Left lung (tissue), 10 donors: ENCODE data around the gene SYT1. TPM values are rescaled to one million over a fixed set of nuclear protein-coding genes. Genes with fewer than 3 reads are reported as not detected.

ENCODE experiments used
- ATAC-seq: fragments of 200-7000 bp; cut with Tn5 transposase; one replicate; pipeline ENCODE4 v1.9.1; 2020; ENCODE audit warnings: moderate library complexity
- DNase-seq, 4 donors: peaks; one replicate each; pipeline ENCODE4 v3.0.0-alpha.2; 2013 to 2020
- H3K27ac ChIP-seq, 2 donors: fragments of 200-600 bp; sonication (generic) in 1 of 2; one replicate each; pipeline versions ENCODE4 v1.5.0 to v1.8.0; 2020 to 2021
- H3K27me3 ChIP-seq, 2 donors: fragments of 200-600 bp; sonication (generic) in 1 of 2; one replicate each; pipeline versions ENCODE4 v1.5.0 to v1.8.0; 2020 to 2021
- H3K36me3 ChIP-seq, 2 donors: fragments of 200-600 bp; sonication (generic) in 1 of 2; one replicate each; pipeline versions ENCODE4 v1.5.0 to v1.8.0; 2020 to 2021
- H3K4me1 ChIP-seq, 2 donors: fragments of 200-600 bp; one replicate each; pipeline ENCODE4 v1.8.0; 2021
- H3K4me3 ChIP-seq, 2 donors: fragments of 200-600 bp; sonication (generic) in 1 of 2; one replicate each; pipeline versions ENCODE4 v1.5.0 to v1.8.0; 2020 to 2021; ENCODE audit warnings: mild to moderate bottlenecking in 1 of 2
- H3K9me3 ChIP-seq, 2 donors: fragments of 200-600 bp; sonication (generic) in 1 of 2; one replicate each; pipeline versions ENCODE4 v1.5.0 to v1.8.0; 2020 to 2021
- CTCF ChIP-seq, 2 donors: fragments of 200-600 bp; sonication (generic) in 1 of 2; IDR thresholded peaks; one replicate each; pipeline versions ENCODE4 v1.5.0 to v1.8.0; 2021; ENCODE audit warnings: antibody characterized with exemption in 2 of 2
- intact Hi-C, 2 donors: fragments of 100-400 bp; cut with DNase I; formaldehyde crosslinking; loops; one replicate each; pipeline versions ENCODE4 v1.11.2 to v1.14.2; 2022
- polyA plus RNA-seq, 6 donors: library from polyadenylated mRNA; unstranded; fragments of 120-200 nt; gene quantifications; one replicate each; pipeline ENCODE4 v1.2.1, GENCODE V29; 2013; ENCODE audit not compliant: insufficient read length in 6 of 6
- total RNA-seq, 2 donors: library from RNA; stranded (reverse); fragmentation: NEBNext Ultra II Directional; extraction: Animal tissue kit (Norgen Biotek cat#: 25700); gene quantifications; one replicate each; pipeline ENCODE4 v1.2.1, GENCODE V29; 2021
- donor health status: DM: no; HTN: yes; CAD: no.
- donor health status: DM: no; HTN: no; CAD: no.

SYT1 gene
- total and polyA plus RNA-seq, 8 donors = 1.5 to 6.9 (median 4.8) TPM

DNA sequence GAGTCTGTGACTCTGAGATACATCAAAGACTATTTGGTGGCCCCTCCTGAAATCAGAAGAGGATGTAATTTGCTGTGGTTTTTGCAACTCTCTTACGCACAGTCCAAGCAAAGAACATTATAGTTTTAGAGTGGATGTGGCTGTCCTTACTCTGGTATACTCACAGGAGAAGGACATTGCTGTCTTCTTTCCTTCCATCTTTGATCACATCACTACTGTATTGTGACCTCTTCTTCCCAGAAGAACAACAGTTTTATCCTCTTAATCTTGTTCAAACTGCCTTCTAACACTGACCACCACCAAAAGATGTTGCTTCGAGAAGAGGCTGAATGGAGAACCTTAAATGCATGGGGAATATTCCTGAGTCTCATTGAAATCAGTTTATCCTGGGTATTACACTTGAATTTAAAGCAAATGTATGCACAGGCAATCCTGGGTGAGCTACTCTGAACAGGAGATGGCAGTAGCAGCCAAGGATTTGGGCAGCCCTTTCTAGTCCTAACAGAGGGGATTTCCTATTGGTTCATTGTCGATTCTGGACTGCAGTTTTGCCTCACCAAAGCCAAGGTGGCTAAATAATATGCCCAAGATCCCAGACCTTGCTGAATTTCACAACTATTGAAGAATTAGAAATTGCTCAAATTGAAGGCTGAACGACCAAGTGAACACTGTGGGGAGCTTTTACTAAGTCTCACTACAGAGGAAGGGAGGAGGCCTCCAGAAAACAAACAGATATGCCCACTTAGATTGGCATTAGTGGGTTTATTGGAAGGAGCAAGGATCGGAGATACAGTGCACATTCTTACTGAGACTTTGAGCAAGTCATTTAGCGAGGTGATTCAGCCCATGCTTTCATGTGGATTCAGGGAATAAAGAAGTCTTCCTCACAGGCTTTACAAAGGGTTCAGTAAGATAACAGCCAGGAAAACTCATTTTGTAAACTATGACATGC is 543.4 kb downstream of the SYT1 start:
- Histone ChIP-seq H3K27ac (no peak overlapping the region), H3K36me3 (no peaks in the 10 kb centered on the region), H3K4me3 (no peak overlapping the region), H3K4me1 (no peaks in the 10 kb centered on the region), H3K9me3 (no peaks in the 10 kb centered on the region), H3K27me3 (no peaks in the 10 kb centered on the region)
- peak; percentile 94 for ATAC-seq
- intact Hi-C loops = loop anchor here in 1 of 2 donors (10.0 kb wide), 1 partner anchor 867 kb away; no protein-coding TSS in a partner anchor
- peak; percentile 40 to 54 for TF ChIP-seq CTCF (IDR thresholded peaks at IDR 0.05)
- peak in 2 of 4 donors; percentile 44 to 66 for DNase-seq

DNA sequence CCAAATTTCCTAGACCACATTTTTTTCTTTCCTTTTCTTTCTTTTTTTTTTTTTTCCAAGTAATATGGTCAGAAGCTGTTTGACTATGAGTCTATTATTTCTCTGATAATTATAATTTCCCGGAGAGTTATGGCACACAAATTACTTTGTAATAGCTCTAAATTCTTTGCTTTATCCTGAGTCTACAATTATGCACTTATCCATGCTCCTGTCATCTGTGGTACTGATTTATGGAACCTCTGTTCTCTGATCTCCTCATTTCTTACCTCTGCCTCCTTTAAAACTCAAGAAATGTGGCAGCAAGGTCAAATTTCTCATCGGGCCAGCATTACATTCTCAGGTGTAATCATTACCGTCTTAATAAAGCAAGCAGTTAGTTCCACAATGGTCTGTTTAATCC is 544.1 kb downstream of the SYT1 start:
- H3K27me3 ChIP-seq = no peaks in the 10 kb centered on the region
- H3K4me1 ChIP-seq = no peaks in the 10 kb centered on the region
- ATAC-seq (no peak), DNase-seq (no peak)
- TF ChIP-seq CTCF (IDR thresholded peaks at IDR 0.05) = no peak
- H3K9me3 ChIP-seq = no peaks in the 10 kb centered on the region
- no peak overlapping the region for H3K4me3 ChIP-seq
- no peak overlapping the region for H3K27ac ChIP-seq
- no peaks in the 10 kb centered on the region for H3K36me3 ChIP-seq
- intact Hi-C loops = loop anchor here in 1 of 2 donors (10.0 kb wide), 1 partner anchor 866 kb away; no protein-coding TSS in a partner anchor

GRCh38 chr12:79409562-79409961 is 545.0 kb downstream of the SYT1 start:
- ATAC-seq (no peak), DNase-seq (peak in 2 of 4 donors; percentile 49)
- intact Hi-C loops = loop anchor here in 1 of 2 donors (10.0 kb wide), 1 partner anchor 865 kb away; no protein-coding TSS in a partner anchor
- TF ChIP-seq CTCF (IDR thresholded peaks at IDR 0.05) = no peak
- Histone ChIP-seq H3K36me3 (no peaks in the 10 kb centered on the region), H3K27me3 (no peaks in the 10 kb centered on the region), H3K4me1 (no peaks in the 10 kb centered on the region), H3K9me3 (no peaks in the 10 kb centered on the region), H3K27ac (peak overlapping the region in 1 of 2 donors; percentile 49), H3K4me3 (no peak overlapping the region)

DNA sequence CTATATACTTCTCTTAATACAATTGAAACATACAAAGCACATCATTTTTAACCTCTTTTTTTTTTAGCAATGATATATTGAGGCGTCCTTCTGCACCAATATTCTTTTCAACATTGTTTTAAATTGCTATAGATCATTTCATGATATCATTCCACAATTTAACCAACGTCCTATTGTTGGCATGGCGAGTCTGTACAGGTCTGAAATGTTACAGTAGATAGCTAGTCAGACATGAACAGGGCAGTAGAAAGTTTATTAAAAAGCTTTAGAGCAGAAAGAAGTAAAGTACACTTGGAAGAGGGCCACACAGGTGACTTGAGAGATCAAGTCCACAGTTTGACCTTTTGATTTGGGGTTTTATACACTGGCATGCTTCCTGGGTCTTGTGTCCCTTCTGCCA is 547.2 kb downstream of the SYT1 start:
- intact Hi-C loops = no loop called here
- Histone ChIP-seq H3K36me3 (no peaks in the 10 kb centered on the region), H3K4me3 (no peak overlapping the region), H3K4me1 (no peaks in the 10 kb centered on the region), H3K9me3 (no peaks in the 10 kb centered on the region), H3K27ac (no peak overlapping the region), H3K27me3 (no peaks in the 10 kb centered on the region)
- no peak for TF ChIP-seq CTCF (IDR thresholded peaks at IDR 0.05)
- DNase-seq (no peak), ATAC-seq (no peak)

DNA sequence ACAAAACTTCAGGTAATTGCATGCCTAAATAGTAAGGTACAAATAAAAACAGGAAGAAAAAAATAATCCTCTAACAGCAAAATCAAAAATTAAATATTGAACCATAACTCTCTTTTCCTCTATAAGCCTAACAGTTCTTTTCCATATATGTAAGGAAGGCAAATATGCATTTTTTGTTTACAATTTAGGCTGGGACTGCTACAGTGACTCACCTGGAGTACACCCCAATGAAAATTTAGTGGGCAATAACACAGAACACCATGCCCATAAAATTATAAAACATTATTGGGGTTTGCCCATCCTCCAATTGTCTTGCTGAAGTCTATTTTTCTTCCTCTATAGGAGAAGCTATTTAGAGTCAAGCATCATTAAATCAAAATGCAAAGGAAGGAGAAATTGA is 549.2 kb downstream of the SYT1 start:
- no peak overlapping the region for H3K4me3 ChIP-seq
- intact Hi-C loops = no loop called here
- no peaks in the 10 kb centered on the region for H3K36me3 ChIP-seq
- no peaks in the 10 kb centered on the region for H3K4me1 ChIP-seq
- H3K9me3 ChIP-seq = no peaks in the 10 kb centered on the region
- no peak for TF ChIP-seq CTCF (IDR thresholded peaks at IDR 0.05)
- H3K27me3 ChIP-seq = no peaks in the 10 kb centered on the region
- no peak for DNase-seq
- ATAC-seq = no peak
- no peak overlapping the region for H3K27ac ChIP-seq
